ENCODE data around the gene PALLD.
A peak's percentile ranks its signal among the peaks of the same experiment; 100 is the strongest.

The PALLD gene

DNA sequence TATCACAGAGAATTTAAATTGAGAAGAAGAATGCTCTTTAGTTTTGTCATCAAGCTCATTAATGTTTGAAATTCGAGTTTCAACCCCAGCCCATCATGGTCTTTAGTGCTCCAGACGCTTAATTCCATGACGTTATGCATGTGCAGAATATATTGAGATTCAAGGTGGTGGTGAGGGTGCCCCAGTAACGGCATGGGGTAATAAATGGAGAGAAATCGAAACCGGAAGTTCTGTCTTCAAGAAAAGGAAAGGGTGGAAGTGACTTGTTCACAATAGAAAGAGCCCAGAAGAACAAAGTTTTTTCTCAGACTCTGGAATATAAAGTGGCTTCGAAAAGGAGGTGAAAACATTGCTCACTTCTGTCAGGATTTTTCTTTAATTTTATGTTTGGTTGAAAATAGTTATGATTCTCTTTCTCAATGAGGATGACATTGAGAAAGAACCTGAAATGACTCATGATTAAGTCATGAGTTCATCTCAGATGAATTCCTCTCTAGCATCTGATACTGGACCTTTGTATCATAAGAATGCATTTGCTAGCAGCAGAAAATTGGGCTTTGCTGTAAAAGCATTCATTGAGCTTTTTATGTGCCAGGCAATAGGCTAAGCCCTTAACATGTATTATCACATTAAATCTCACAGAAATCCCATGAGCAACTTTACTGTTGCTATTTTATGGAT lies 15.8 kb upstream of the PALLD start:
- peak overlapping the region; percentile 89 to 92 (median 91) for H3K4me3 Mint-ChIP-seq
- no peak for TF ChIP-seq CTCF (IDR thresholded peaks at IDR 0.05; ENCODE audit: unreplicated experiment in 3 of 3)
- peaks cover 33% of the 10 kb centered on the region for H3K4me1 Mint-ChIP-seq
- H3K36me3 Mint-ChIP-seq (ENCODE audit: low read depth): no peaks in the 10 kb centered on the region
- H3K9me3 Mint-ChIP-seq: peaks cover 4% of the 10 kb centered on the region
- no peaks in the 10 kb centered on the region for H3K27me3 Mint-ChIP-seq (ENCODE audit: low read depth)
- peak overlapping the region; percentile 95 to 98 (median 95) for H3K27ac Mint-ChIP-seq

GRCh38 chr4:168483811-168484210 lies 13.0 kb upstream of the PALLD start:
- peaks cover 44% of the 10 kb centered on the region for H3K4me1 Mint-ChIP-seq
- no peaks in the 10 kb centered on the region for H3K36me3 Mint-ChIP-seq (ENCODE audit: low read depth)
- H3K4me3 Mint-ChIP-seq: no peak overlapping the region
- H3K27ac Mint-ChIP-seq: no peak overlapping the region
- peaks cover 3% of the 10 kb centered on the region for H3K9me3 Mint-ChIP-seq
- no peak for TF ChIP-seq CTCF (IDR thresholded peaks at IDR 0.05; ENCODE audit: unreplicated experiment in 3 of 3)
- H3K27me3 Mint-ChIP-seq (ENCODE audit: low read depth): peaks cover 3% of the 10 kb centered on the region

DNA sequence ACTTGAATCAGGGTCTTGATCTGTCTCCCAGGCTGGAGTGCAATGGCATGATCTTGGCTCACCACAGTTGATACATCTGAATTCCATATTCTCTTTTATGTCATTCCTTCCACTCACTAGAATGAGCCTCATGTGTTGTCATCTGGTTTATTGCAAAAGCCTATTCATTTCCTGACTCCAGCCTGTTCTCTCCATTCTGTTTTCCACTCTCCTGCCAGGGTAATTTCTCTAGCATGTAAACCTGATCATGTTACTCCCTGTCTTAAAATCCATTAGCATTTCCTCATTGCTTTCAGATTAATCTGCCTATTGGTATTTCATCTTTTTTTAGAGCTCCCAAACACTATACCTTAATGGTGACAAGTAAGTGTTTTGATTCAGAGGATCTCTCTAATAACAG lies 12.2 kb upstream of the PALLD start:
- Mint-ChIP-seq H3K4me1 (peaks cover 49% of the 10 kb centered on the region), H3K27me3 (ENCODE audit: low read depth) (peaks cover 3% of the 10 kb centered on the region), H3K36me3 (ENCODE audit: low read depth) (no peaks in the 10 kb centered on the region), H3K4me3 (no peak overlapping the region), H3K27ac (peak overlapping the region in 2 of 3 experiments; percentile 61 to 75), H3K9me3 (no peaks in the 10 kb centered on the region)
- TF ChIP-seq CTCF (IDR thresholded peaks at IDR 0.05; ENCODE audit: unreplicated experiment in 3 of 3): no peak

DNA sequence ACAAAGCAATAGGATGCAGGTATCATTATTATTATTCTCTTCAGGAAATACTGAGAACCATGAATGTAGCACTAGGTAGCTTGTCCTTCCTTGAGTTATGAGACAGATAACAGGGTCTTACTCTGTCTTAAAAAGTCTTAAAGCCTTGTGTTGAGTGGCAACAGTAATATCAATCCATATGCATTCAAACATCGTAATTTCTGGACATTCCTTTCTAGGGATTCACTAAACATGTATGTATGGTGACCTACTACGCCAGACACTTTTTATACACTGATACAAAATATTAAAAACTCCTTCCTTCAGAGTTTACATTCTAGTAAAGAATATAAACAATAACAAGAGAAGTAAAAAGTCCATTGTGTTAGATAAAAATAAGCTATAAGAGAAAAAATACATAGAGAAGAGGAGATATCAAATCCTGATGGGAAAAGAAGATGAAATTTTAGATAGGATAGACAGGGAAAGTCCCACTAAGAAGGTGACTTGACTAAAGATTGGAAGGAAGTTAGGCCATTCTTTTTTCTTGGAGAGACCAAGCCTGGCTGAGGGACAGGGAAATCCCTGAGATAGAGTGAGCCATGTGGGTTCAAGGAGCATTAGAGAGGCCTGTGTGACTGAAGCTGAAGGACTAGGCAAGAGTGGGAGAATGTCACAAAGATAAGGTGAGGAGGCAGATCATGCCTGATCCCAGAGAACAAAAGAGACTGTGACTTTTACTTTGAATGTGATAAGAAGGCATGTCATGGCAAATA lies 11.5 kb upstream of the PALLD start:
- no peak overlapping the region for H3K4me3 Mint-ChIP-seq
- peaks cover 3% of the 10 kb centered on the region for H3K27me3 Mint-ChIP-seq (ENCODE audit: low read depth)
- H3K9me3 Mint-ChIP-seq: no peaks in the 10 kb centered on the region
- no peak for TF ChIP-seq CTCF (IDR thresholded peaks at IDR 0.05; ENCODE audit: unreplicated experiment in 3 of 3)
- peaks cover 48% of the 10 kb centered on the region for H3K4me1 Mint-ChIP-seq
- H3K36me3 Mint-ChIP-seq (ENCODE audit: low read depth): no peaks in the 10 kb centered on the region
- no peak overlapping the region for H3K27ac Mint-ChIP-seq

DNA sequence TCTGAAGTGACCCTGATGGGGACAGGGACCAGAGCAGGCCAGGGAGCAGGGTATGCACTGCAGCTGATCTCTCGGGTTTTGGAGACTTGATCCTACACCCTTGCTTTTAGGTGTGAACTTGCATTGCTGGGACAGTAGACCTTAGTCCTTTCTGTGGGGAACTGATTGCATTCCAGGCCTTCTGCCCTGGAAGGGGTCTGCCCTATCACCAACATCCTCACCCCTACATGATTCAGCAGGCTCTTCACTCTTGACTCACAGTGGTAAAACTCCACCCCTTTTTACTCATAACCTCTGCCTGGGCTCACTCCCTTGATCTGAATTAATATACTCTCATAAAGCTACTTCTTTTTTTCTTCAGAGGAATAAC lies 10.0 kb upstream of the PALLD start:
- no peaks in the 10 kb centered on the region for H3K9me3 Mint-ChIP-seq
- peaks cover 3% of the 10 kb centered on the region for H3K27me3 Mint-ChIP-seq (ENCODE audit: low read depth)
- no peak overlapping the region for H3K4me3 Mint-ChIP-seq
- no peak overlapping the region for H3K27ac Mint-ChIP-seq
- no peaks in the 10 kb centered on the region for H3K36me3 Mint-ChIP-seq (ENCODE audit: low read depth)
- no peak for TF ChIP-seq CTCF (IDR thresholded peaks at IDR 0.05; ENCODE audit: unreplicated experiment in 3 of 3)
- peaks cover 43% of the 10 kb centered on the region for H3K4me1 Mint-ChIP-seq

All from nephron (organoid).